Fibroblast of pulmonary artery (primary cell): ENCODE data around the gene SV2C.

Experiments used
- DNase-seq: peaks from one replicate; pipeline ENCODE4 v3.0.0-alpha.2; 2010; ENCODE audit warnings: low read depth
- H3K4me3 ChIP-seq: replicated peaks from 2 replicates; pipeline ENCODE4 v1.5.1; 2011; ENCODE audit warnings: low read depth, mild to moderate bottlenecking, control low read depth, low read length, moderate library complexity
- CTCF ChIP-seq: IDR thresholded peaks from 2 replicates; pipeline ENCODE4 v1.5.1; 2011; ENCODE audit warnings: mild to moderate bottlenecking, control low read depth, low read length, inconsistent platforms; ENCODE audit errors: missing control alignments

SV2C gene

GRCh38 chr5:76389513-76390154 lies 306.5 kb downstream of the SV2C start:
- TF ChIP-seq CTCF: no peak
- H3K4me3 ChIP-seq: no peak overlapping the region
- DNase-seq: no peak

GRCh38 chr5:76391014-76391413 lies 307.8 kb downstream of the SV2C start:
- DNase-seq: no peak
- no peak for TF ChIP-seq CTCF
- no peak overlapping the region for H3K4me3 ChIP-seq

GRCh38 chr5:76393035-76393680 lies 310.0 kb downstream of the SV2C start:
- no peak overlapping the region for H3K4me3 ChIP-seq
- DNase-seq: no peak
- TF ChIP-seq CTCF: no peak

- no peak for DNase-seq
- H3K4me3 ChIP-seq: no peak overlapping the region
- TF ChIP-seq CTCF: no peak
Measured at GRCh38 chr5:76397200-76397599, 314.0 kb downstream of the SV2C start.

- TF ChIP-seq CTCF: no peak
- no peak for DNase-seq
- H3K4me3 ChIP-seq: no peak overlapping the region
Measured at GRCh38 chr5:76399268-76399667, 316.1 kb downstream of the SV2C start.

- DNase-seq: no peak
- no peak for TF ChIP-seq CTCF
- no peak overlapping the region for H3K4me3 ChIP-seq
Measured at GRCh38 chr5:76400466-76400865, 317.3 kb downstream of the SV2C start.

GRCh38 chr5:76401801-76402250 lies 318.6 kb downstream of the SV2C start:
- no peak for TF ChIP-seq CTCF
- DNase-seq: no peak
- H3K4me3 ChIP-seq: no peak overlapping the region
